Esophagus muscularis mucosa (tissue), 3 donors: ENCODE data around the gene ZBTB8OS.

Experiments
- CTCF ChIP-seq, 3 experiments: fragments of 200-600 bp in 2 of 3; fragments of 450-650 bp in 1 of 3; sonication (generic) in 2 of 3; IDR thresholded peaks; one replicate each; pipeline ENCODE4 v1.5.1; 2017 to 2019; ENCODE audit warnings: antibody characterized with exemption in 3 of 3, mild to moderate bottlenecking in 2 of 3, moderate library complexity in 1 of 3
- EP300 ChIP-seq: sonication (generic); formaldehyde crosslinking; IDR thresholded peaks from one replicate; pipeline ENCODE4 v1.6.1; 2017; ENCODE audit warnings: antibody characterized with exemption

- TF ChIP-seq EP300 (no peak), CTCF (IDR thresholded peaks at IDR 0.05) (no peak)
These were observed 45.0 kb upstream of the ZBTB8OS start for GRCh38 chr1:32695098-32695904.
